Mesothelial cell of epicardium (in vitro differentiated cells): ENCODE results near the gene MPP7. TPM values are rescaled to one million over a fixed set of nuclear protein-coding genes. Genes with fewer than 3 reads are reported as not detected.
A peak's percentile ranks its signal among the peaks of the same experiment; 100 is the strongest.

Source experiments
- DNase-seq, 2 experiments: peaks; one replicate each; pipeline ENCODE4 v3.0.0; 2021; ENCODE audit warnings: low spot score in 2 of 2; ENCODE audit not compliant: unreplicated experiment in 2 of 2
- H3K27ac Mint-ChIP-seq: 2 replicates; pipeline ENCODE4 v1.8.0; 2021; ENCODE audit warnings: mixed read lengths
- H3K27me3 Mint-ChIP-seq: 2 replicates; pipeline ENCODE4 v1.8.0; 2021; ENCODE audit warnings: low read depth, mixed read lengths
- H3K36me3 Mint-ChIP-seq: 2 replicates; pipeline ENCODE4 v1.8.0; 2021; ENCODE audit warnings: mixed read lengths
- H3K4me1 Mint-ChIP-seq: 2 replicates; pipeline ENCODE4 v1.8.0; 2021; ENCODE audit warnings: mixed read lengths
- H3K4me3 Mint-ChIP-seq: 2 replicates; pipeline ENCODE4 v1.8.0; 2021; ENCODE audit warnings: mild to moderate bottlenecking, moderate library complexity, mixed read lengths
- H3K9me3 Mint-ChIP-seq: 2 replicates; pipeline ENCODE4 v1.8.0; 2021; ENCODE audit warnings: mixed read lengths
- CTCF ChIP-seq: fragments of 200-600 bp; sonication (generic); IDR thresholded peaks from one replicate; pipeline ENCODE4 v1.5.0; 2021; ENCODE audit warnings: antibody characterized with exemption; ENCODE audit not compliant: unreplicated experiment
- total RNA-seq: library from RNA; stranded (reverse); gene quantifications from 3 replicates; pipeline ENCODE4 v1.2.1, GENCODE V29; 2021

Gene MPP7
- total RNA-seq, 1 donor from 2014 or later = 10.6 TPM

- Mint-ChIP-seq H3K36me3 (peaks cover 1% of the 10 kb centered on the region), H3K4me1 (peaks cover 18% of the 10 kb centered on the region), H3K27ac (no peak overlapping the region), H3K4me3 (no peak overlapping the region), H3K27me3 (no peaks in the 10 kb centered on the region), H3K9me3 (no peaks in the 10 kb centered on the region)
- no peak for DNase-seq
- no peak for TF ChIP-seq CTCF
Measured at GRCh38 chr10:28266449-28267224, 36.2 kb downstream of the MPP7 start.

GRCh38 chr10:28263136-28263857 is 39.6 kb downstream of the MPP7 start:
- no peak overlapping the region for H3K27ac Mint-ChIP-seq

GRCh38 chr10:28256776-28257175 is 46.1 kb downstream of the MPP7 start:
- Mint-ChIP-seq H3K4me1 (peaks cover 18% of the 10 kb centered on the region), H3K36me3 (no peaks in the 10 kb centered on the region)

More at GRCh38 chr10:28263136-28263857, 39.6 kb downstream of the MPP7 start:
- no peak for DNase-seq
- no peak overlapping the region for H3K4me3 Mint-ChIP-seq
- no peaks in the 10 kb centered on the region for H3K27me3 Mint-ChIP-seq
- H3K9me3 Mint-ChIP-seq = no peaks in the 10 kb centered on the region
- peaks cover 1% of the 10 kb centered on the region for H3K36me3 Mint-ChIP-seq
- peaks cover 9% of the 10 kb centered on the region for H3K4me1 Mint-ChIP-seq
- TF ChIP-seq CTCF = no peak

GRCh38 chr10:28254290-28254985 is 48.4 kb downstream of the MPP7 start:
- no peak overlapping the region for H3K4me3 Mint-ChIP-seq
- H3K4me1 Mint-ChIP-seq = peaks cover 9% of the 10 kb centered on the region

More at GRCh38 chr10:28256776-28257175, 46.1 kb downstream of the MPP7 start:
- Mint-ChIP-seq H3K4me3 (no peak overlapping the region), H3K27me3 (no peaks in the 10 kb centered on the region), H3K9me3 (no peaks in the 10 kb centered on the region), H3K27ac (no peak overlapping the region)
- TF ChIP-seq CTCF = no peak
- no peak for DNase-seq

More at GRCh38 chr10:28254290-28254985, 48.4 kb downstream of the MPP7 start:
- Mint-ChIP-seq H3K36me3 (no peaks in the 10 kb centered on the region), H3K27me3 (no peaks in the 10 kb centered on the region), H3K27ac (peak overlapping the region; percentile 13), H3K9me3 (no peaks in the 10 kb centered on the region)
- no peak for TF ChIP-seq CTCF
- DNase-seq = no peak
